Measurements from ENCODE around the gene ADAMTS2. TPM values are rescaled to one million over a fixed set of nuclear protein-coding genes. Genes with fewer than 3 reads are reported as not detected.

ADAMTS2 gene
- total and polyA plus RNA-seq, 2 donors (not counting 1 experiment from before 2014, with no cell fraction given) = 16.2 to 70.2 TPM

- Histone ChIP-seq H3K27ac (ENCODE audit: insufficient read depth, low read length) (no peak overlapping the region), H3K9ac (ENCODE audit: insufficient read depth, low read length) (no peak overlapping the region), H4K20me1 (ENCODE audit: control insufficient read depth, extremely low read depth, insufficient read depth, low read length) (no peaks in the 10 kb centered on the region), H3K4me3 (replicated peaks in 1 of 4; ENCODE audit: control extremely low read depth in 1 of 4, insufficient read depth in 1 of 4, low read depth in 3 of 4, low read length in 4 of 4) (no peak overlapping the region), H3K36me3 (ENCODE audit: control insufficient read depth, insufficient read depth, low read length) (peaks cover 1% of the 10 kb centered on the region), H3K9me3 (ENCODE audit: control insufficient read depth, insufficient read depth, low read depth, low read length) (no peaks in the 10 kb centered on the region), H2AFZ (ENCODE audit: low read length) (no peak overlapping the region), H3K27me3 (ENCODE audit: control insufficient read depth, insufficient read depth, low read length) (no peaks in the 10 kb centered on the region), H3K4me1 (ENCODE audit: control insufficient read depth, extremely low read depth, insufficient read depth, low read length) (no peaks in the 10 kb centered on the region), H3K4me2 (ENCODE audit: extremely low read depth, insufficient read depth, low read length) (no peak overlapping the region), H3K79me2 (ENCODE audit: control insufficient read depth, insufficient read depth, low read length) (no peaks in the 10 kb centered on the region)
- DNase-seq (ENCODE audit: low read depth in 2 of 2) = no peak
- no peak for TF ChIP-seq CTCF (conservative IDR thresholded peaks at IDR 0.05 in 1 of 2, IDR thresholded peaks at IDR 0.05 in 1 of 2; ENCODE audit: low read depth in 1 of 2, low read length in 2 of 2)
- no peak for TF ChIP-seq EZH2 (IDR thresholded peaks at IDR 0.05; ENCODE audit: low read length, missing control alignments)
Measured at GRCh38 chr5:179171251-179171815, 173.9 kb downstream of the ADAMTS2 start.

GRCh38 chr5:179170606-179171005 lies 174.7 kb downstream of the ADAMTS2 start:
- Histone ChIP-seq H4K20me1 (ENCODE audit: control insufficient read depth, extremely low read depth, insufficient read depth, low read length) (no peaks in the 10 kb centered on the region), H3K4me2 (ENCODE audit: extremely low read depth, insufficient read depth, low read length) (no peak overlapping the region), H3K9ac (ENCODE audit: insufficient read depth, low read length) (no peak overlapping the region), H3K4me1 (ENCODE audit: control insufficient read depth, extremely low read depth, insufficient read depth, low read length) (no peaks in the 10 kb centered on the region), H2AFZ (ENCODE audit: low read length) (no peak overlapping the region), H3K27ac (ENCODE audit: insufficient read depth, low read length) (no peak overlapping the region), H3K4me3 (replicated peaks in 1 of 4; ENCODE audit: control extremely low read depth in 1 of 4, insufficient read depth in 1 of 4, low read depth in 3 of 4, low read length in 4 of 4) (no peak overlapping the region), H3K36me3 (ENCODE audit: control insufficient read depth, insufficient read depth, low read length) (no peaks in the 10 kb centered on the region), H3K9me3 (ENCODE audit: control insufficient read depth, insufficient read depth, low read depth, low read length) (no peaks in the 10 kb centered on the region), H3K79me2 (ENCODE audit: control insufficient read depth, insufficient read depth, low read length) (no peaks in the 10 kb centered on the region), H3K27me3 (ENCODE audit: control insufficient read depth, insufficient read depth, low read length) (no peaks in the 10 kb centered on the region)
- no peak for DNase-seq (ENCODE audit: low read depth in 2 of 2)
- TF ChIP-seq EZH2 (IDR thresholded peaks at IDR 0.05; ENCODE audit: low read length, missing control alignments) (no peak), CTCF (conservative IDR thresholded peaks at IDR 0.05 in 1 of 2, IDR thresholded peaks at IDR 0.05 in 1 of 2; ENCODE audit: low read depth in 1 of 2, low read length in 2 of 2) (no peak)

- Histone ChIP-seq H3K27ac (ENCODE audit: insufficient read depth, low read length) (no peak overlapping the region), H3K4me1 (ENCODE audit: control insufficient read depth, extremely low read depth, insufficient read depth, low read length) (no peaks in the 10 kb centered on the region), H3K4me2 (ENCODE audit: extremely low read depth, insufficient read depth, low read length) (no peak overlapping the region), H3K79me2 (ENCODE audit: control insufficient read depth, insufficient read depth, low read length) (no peaks in the 10 kb centered on the region), H3K9me3 (ENCODE audit: control insufficient read depth, insufficient read depth, low read depth, low read length) (no peaks in the 10 kb centered on the region), H2AFZ (ENCODE audit: low read length) (no peak overlapping the region), H3K36me3 (ENCODE audit: control insufficient read depth, insufficient read depth, low read length) (no peaks in the 10 kb centered on the region), H4K20me1 (ENCODE audit: control insufficient read depth, extremely low read depth, insufficient read depth, low read length) (no peaks in the 10 kb centered on the region), H3K4me3 (replicated peaks in 1 of 4; ENCODE audit: control extremely low read depth in 1 of 4, insufficient read depth in 1 of 4, low read depth in 3 of 4, low read length in 4 of 4) (no peak overlapping the region), H3K9ac (ENCODE audit: insufficient read depth, low read length) (no peak overlapping the region), H3K27me3 (ENCODE audit: control insufficient read depth, insufficient read depth, low read length) (no peaks in the 10 kb centered on the region)
- no peak for TF ChIP-seq CTCF (conservative IDR thresholded peaks at IDR 0.05 in 1 of 2, IDR thresholded peaks at IDR 0.05 in 1 of 2; ENCODE audit: low read depth in 1 of 2, low read length in 2 of 2)
- TF ChIP-seq EZH2 (IDR thresholded peaks at IDR 0.05; ENCODE audit: low read length, missing control alignments) = no peak
- no peak for DNase-seq (ENCODE audit: low read depth in 2 of 2)
Measured at GRCh38 chr5:179169836-179170235, 175.4 kb downstream of the ADAMTS2 start.
